Liver (tissue), 9 donors: ENCODE results near the gene TTC21A. TPM values are rescaled to one million over a fixed set of nuclear protein-coding genes. Genes with fewer than 3 reads are reported as not detected.

ENCODE experiments used
- DNase-seq: peaks from one replicate; pipeline ENCODE4 v3.0.0-alpha.2; 2017; ENCODE audit warnings: low spot score
- H3K27ac ChIP-seq, 2 donors: one replicate each; pipeline ENCODE4 v1.7.0; 2013; ENCODE audit warnings: inconsistent platforms in 2 of 2, low read length in 2 of 2, control low read depth in 1 of 2, low read depth in 1 of 2, mild to moderate bottlenecking in 1 of 2
- H3K27me3 ChIP-seq, 4 donors: one replicate each; pipeline versions ENCODE4 v1.6.1 to v1.7.0; 2013; ENCODE audit warnings: low read length in 3 of 4, inconsistent platforms in 1 of 4, mild to moderate bottlenecking in 1 of 4, moderate library complexity in 1 of 4; ENCODE audit not compliant: control insufficient read depth in 4 of 4, insufficient read depth in 4 of 4
- H3K36me3 ChIP-seq, 4 donors: one replicate each; pipeline versions ENCODE4 v1.6.1 to v1.7.0; 2013; ENCODE audit warnings: low read length in 3 of 4, mild to moderate bottlenecking in 3 of 4, low read depth in 1 of 4, moderate library complexity in 1 of 4; ENCODE audit not compliant: control insufficient read depth in 4 of 4, insufficient read depth in 3 of 4
- H3K4me1 ChIP-seq, 4 donors: one replicate each; pipeline versions ENCODE4 v1.6.1 to v1.7.0; 2013; ENCODE audit warnings: low read length in 3 of 4, mild to moderate bottlenecking in 3 of 4, moderate library complexity in 1 of 4; ENCODE audit not compliant: control insufficient read depth in 4 of 4, insufficient read depth in 4 of 4
- H3K4me3 ChIP-seq, 3 donors: one replicate each; pipeline versions ENCODE4 v1.6.1 to v1.7.0; 2013; ENCODE audit warnings: low read length in 3 of 3, control low read depth in 1 of 3, low read depth in 1 of 3, mild to moderate bottlenecking in 1 of 3
- H3K9ac ChIP-seq, 2 donors: one replicate each; pipeline ENCODE4 v1.7.0; 2013; ENCODE audit warnings: low read length in 2 of 2, mild to moderate bottlenecking in 2 of 2, moderate library complexity in 2 of 2, control low read depth in 1 of 2, low read depth in 1 of 2
- H3K9me3 ChIP-seq, 4 donors: one replicate each; pipeline versions ENCODE4 v1.6.1 to v1.7.0; 2013; ENCODE audit warnings: low read length in 3 of 4; ENCODE audit not compliant: control insufficient read depth in 4 of 4
- FOXA1 ChIP-seq: IDR thresholded peaks from 2 replicates; pipeline ENCODE4 v1.6.1; 2016; ENCODE audit warnings: antibody characterized with exemption
- GABPA ChIP-seq, 2 donors: IDR thresholded peaks in 1 of 2; conservative IDR thresholded peaks in 1 of 2; 2 replicates each; pipeline ENCODE4 v1.6.1; 2016; ENCODE audit warnings: antibody characterized with exemption in 2 of 2, mild to moderate bottlenecking in 1 of 2, moderate library complexity in 1 of 2
- HNF4G ChIP-seq: IDR thresholded peaks from 2 replicates; pipeline ENCODE4 v1.6.1; 2016; ENCODE audit warnings: antibody characterized with exemption
- NR2F2 ChIP-seq: IDR thresholded peaks from 2 replicates; pipeline ENCODE4 v1.6.1; 2016; ENCODE audit warnings: antibody characterized with exemption
- RAD21 ChIP-seq, 2 donors: IDR thresholded peaks; 2 replicates each; pipeline ENCODE4 v1.6.1; 2016; ENCODE audit warnings: antibody characterized with exemption in 2 of 2, mild to moderate bottlenecking in 2 of 2
- RXRA ChIP-seq, 2 donors: IDR thresholded peaks; 2 replicates each; pipeline ENCODE4 v1.6.1; 2017 to 2018; ENCODE audit warnings: antibody characterized with exemption in 2 of 2, mild to moderate bottlenecking in 1 of 2
- SP1 ChIP-seq: IDR thresholded peaks from 2 replicates; pipeline ENCODE4 v1.6.1; 2018; ENCODE audit warnings: antibody characterized with exemption, mild to moderate bottlenecking
- WGBS: extraction: QIAGEN DNeasy Blood & Tissue Kit; methylation state at CpG from one replicate; pipeline ENCODE4 v1.1.7; 2013; 5-methylcytosine and 5-hydroxymethylcytosine counted together
- polyA plus RNA-seq, 2 donors: library from polyadenylated mRNA; stranded (reverse) in 1 of 2; unstranded in 1 of 2; fragments of 200-250 nt in 1 of 2; fragments of >200 nt in 1 of 2; fragmentation: Nextera tagmentation in 1 of 2; extraction: Ambion mirVana in 1 of 2; gene quantifications; one replicate each; pipeline versions ENCODE4 v1.2.1 to v1.2.3, GENCODE V29; 2013 to 2015
- total RNA-seq, 2 donors: library from RNA; depleted of rRNA; stranded (reverse); fragments of >200 nt; gene quantifications; one replicate each; pipeline ENCODE4 v1.2.3, GENCODE V29; 2014
- TF ChIP-seq, protein P1 (sequence below): IDR thresholded peaks from 2 replicates; pipeline ENCODE4 v1.6.1; 2016; ENCODE audit warnings: antibody characterized with exemption, mild to moderate bottlenecking
- TF ChIP-seq, protein P2 (sequence below): IDR thresholded peaks from 2 replicates; pipeline ENCODE4 v1.6.1; 2016; ENCODE audit warnings: antibody characterized with exemption
- TF ChIP-seq, protein P3 (sequence below): IDR thresholded peaks from 2 replicates; pipeline ENCODE4 v1.6.1; 2016; ENCODE audit warnings: antibody characterized with exemption
- donor health status: healthy.
- donor health status: healthy.
- donor health status: healthy.
- donor health status: healthy.
- donor health status: healthy.

The TTC21A gene
- total and polyA plus RNA-seq, 4 donors, result 0.28 to 3.3 (median 1.6) TPM

DNA sequence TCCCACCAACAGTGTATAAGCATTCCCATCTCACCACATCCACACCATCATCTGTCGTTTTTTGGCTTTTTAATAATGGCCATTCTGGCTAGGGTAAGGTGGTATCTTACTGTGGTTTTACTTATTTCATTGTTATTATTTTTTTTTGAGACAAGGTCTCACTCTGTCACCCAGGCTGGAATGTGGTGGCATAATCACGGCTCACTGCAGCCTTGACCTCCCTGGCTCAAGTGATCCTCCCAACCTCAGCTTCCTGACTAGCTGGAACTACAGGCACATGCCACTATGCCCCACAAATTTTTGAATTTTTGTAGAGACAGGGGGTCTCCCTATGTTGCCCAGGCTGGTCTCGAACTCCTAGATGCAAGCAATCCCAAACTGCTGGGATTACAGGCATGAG is 56.9 kb downstream of the TTC21A start:
- Histone ChIP-seq H3K4me3 (no peak overlapping the region), H3K9ac (no peak overlapping the region)

DNA sequence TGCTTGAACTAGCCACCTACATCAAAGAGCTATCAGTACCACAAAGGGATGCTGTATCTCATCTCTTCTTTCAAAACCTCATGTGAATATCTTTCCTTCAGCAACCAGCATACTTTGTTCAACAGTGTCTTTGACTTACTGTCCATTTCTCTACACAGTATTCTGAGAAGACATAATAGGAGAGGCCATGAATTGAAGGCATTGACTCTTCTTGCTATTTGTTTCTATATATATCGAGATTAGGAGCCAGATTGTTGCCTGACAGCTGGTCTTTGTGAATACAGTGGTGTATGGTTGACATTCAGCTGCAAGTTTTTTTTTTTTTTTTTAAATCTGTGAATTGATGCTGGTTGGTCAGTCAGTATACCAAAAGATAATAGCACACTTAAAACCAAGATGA is 58.0 kb downstream of the TTC21A start:
- H3K27me3 ChIP-seq, result no peaks in the 10 kb centered on the region
- H3K27ac ChIP-seq, result no peak overlapping the region
- no peak overlapping the region for H3K4me3 ChIP-seq
- no peaks in the 10 kb centered on the region for H3K9me3 ChIP-seq
- TF ChIP-seq RAD21 (IDR thresholded peaks at IDR 0.05), result no peak
- TF ChIP-seq, protein P1, sequence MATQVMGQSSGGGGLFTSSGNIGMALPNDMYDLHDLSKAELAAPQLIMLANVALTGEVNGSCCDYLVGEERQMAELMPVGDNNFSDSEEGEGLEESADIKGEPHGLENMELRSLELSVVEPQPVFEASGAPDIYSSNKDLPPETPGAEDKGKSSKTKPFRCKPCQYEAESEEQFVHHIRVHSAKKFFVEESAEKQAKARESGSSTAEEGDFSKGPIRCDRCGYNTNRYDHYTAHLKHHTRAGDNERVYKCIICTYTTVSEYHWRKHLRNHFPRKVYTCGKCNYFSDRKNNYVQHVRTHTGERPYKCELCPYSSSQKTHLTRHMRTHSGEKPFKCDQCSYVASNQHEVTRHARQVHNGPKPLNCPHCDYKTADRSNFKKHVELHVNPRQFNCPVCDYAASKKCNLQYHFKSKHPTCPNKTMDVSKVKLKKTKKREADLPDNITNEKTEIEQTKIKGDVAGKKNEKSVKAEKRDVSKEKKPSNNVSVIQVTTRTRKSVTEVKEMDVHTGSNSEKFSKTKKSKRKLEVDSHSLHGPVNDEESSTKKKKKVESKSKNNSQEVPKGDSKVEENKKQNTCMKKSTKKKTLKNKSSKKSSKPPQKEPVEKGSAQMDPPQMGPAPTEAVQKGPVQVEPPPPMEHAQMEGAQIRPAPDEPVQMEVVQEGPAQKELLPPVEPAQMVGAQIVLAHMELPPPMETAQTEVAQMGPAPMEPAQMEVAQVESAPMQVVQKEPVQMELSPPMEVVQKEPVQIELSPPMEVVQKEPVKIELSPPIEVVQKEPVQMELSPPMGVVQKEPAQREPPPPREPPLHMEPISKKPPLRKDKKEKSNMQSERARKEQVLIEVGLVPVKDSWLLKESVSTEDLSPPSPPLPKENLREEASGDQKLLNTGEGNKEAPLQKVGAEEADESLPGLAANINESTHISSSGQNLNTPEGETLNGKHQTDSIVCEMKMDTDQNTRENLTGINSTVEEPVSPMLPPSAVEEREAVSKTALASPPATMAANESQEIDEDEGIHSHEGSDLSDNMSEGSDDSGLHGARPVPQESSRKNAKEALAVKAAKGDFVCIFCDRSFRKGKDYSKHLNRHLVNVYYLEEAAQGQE, result no peak
- no peak for TF ChIP-seq SP1
- no peak for TF ChIP-seq FOXA1
- TF ChIP-seq, protein P2, sequence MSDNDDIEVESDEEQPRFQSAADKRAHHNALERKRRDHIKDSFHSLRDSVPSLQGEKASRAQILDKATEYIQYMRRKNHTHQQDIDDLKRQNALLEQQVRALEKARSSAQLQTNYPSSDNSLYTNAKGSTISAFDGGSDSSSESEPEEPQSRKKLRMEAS, result no peak
- TF ChIP-seq, protein P3, sequence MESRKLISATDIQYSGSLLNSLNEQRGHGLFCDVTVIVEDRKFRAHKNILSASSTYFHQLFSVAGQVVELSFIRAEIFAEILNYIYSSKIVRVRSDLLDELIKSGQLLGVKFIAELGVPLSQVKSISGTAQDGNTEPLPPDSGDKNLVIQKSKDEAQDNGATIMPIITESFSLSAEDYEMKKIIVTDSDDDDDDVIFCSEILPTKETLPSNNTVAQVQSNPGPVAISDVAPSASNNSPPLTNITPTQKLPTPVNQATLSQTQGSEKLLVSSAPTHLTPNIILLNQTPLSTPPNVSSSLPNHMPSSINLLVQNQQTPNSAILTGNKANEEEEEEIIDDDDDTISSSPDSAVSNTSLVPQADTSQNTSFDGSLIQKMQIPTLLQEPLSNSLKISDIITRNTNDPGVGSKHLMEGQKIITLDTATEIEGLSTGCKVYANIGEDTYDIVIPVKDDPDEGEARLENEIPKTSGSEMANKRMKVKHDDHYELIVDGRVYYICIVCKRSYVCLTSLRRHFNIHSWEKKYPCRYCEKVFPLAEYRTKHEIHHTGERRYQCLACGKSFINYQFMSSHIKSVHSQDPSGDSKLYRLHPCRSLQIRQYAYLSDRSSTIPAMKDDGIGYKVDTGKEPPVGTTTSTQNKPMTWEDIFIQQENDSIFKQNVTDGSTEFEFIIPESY, result no peak
- no peak for TF ChIP-seq GABPA (IDR thresholded peaks at IDR 0.05 in 1 of 2, conservative IDR thresholded peaks at IDR 0.05 in 1 of 2)
- no peak for TF ChIP-seq NR2F2
- 79% methylated on average over 1 of the region's 1 CpG for WGBS
- H3K36me3 ChIP-seq, result no peaks in the 10 kb centered on the region
- peaks cover 5 to 12% (median 9%) of the 10 kb centered on the region in 4 donors for H3K4me1 ChIP-seq
- no peak overlapping the region for H3K9ac ChIP-seq
- no peak for DNase-seq

More for the DNA sequence above, 56.9 kb downstream of the TTC21A start:
- no peaks in the 10 kb centered on the region for H3K27me3 ChIP-seq
- TF ChIP-seq HNF4G (no peak), RXRA (IDR thresholded peaks at IDR 0.05) (no peak)
- TF ChIP-seq, protein P3, result no peak
- DNase-seq, result no peak
- no peaks in the 10 kb centered on the region for H3K36me3 ChIP-seq
- no peaks in the 10 kb centered on the region for H3K9me3 ChIP-seq
- peaks cover 6 to 21% (median 11%) of the 10 kb centered on the region in 4 donors for H3K4me1 ChIP-seq
- H3K27ac ChIP-seq, result no peak overlapping the region
- 88% methylated on average over 3 of the region's 3 CpGs for WGBS
